ENCODE results near the gene KCNQ5.

Gene KCNQ5

GRCh38 chr6:73134588-73134987, 512.7 kb downstream of the KCNQ5 start:
- no peak for DNase-seq (ENCODE audit: extremely low read depth, low read depth)
- TF ChIP-seq CTCF (IDR thresholded peaks at IDR 0.05; ENCODE audit: low read depth, low read length): peak; percentile 25

DNA sequence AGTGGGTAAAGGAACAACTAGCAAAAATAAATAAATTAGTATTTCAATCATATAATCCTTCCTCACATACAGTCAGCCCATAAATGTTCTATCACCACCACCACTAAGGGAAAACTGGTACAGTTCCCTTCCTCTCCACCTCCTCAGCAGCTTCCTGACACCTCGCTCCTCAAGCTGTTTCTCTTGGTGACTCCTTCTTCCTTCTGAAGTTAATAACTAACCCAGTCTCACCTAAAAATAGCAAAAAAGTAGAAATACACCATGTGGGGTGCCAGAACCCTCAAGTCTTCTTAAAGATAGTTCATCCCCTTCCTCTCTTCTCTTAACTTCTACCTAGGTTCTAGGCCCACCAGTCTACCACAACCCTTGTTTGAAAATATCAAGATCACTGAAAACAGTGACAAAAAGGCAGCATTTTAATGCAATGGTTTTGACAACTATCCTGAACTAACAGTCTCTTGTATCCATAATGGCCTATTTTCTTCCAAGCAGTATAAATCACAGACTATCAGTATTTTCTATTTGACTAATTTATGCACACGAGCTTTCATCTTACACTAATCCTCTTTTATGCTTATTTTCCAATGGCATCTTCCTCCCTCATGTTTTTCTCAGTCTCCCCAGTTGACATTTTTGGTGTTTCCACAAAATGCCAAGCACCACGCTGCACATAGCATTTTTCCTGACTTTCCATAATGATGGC, 518.0 kb downstream of the KCNQ5 start:
- no peak for DNase-seq (ENCODE audit: extremely low read depth, low read depth)
- TF ChIP-seq CTCF (IDR thresholded peaks at IDR 0.05; ENCODE audit: low read depth, low read length): no peak

DNA sequence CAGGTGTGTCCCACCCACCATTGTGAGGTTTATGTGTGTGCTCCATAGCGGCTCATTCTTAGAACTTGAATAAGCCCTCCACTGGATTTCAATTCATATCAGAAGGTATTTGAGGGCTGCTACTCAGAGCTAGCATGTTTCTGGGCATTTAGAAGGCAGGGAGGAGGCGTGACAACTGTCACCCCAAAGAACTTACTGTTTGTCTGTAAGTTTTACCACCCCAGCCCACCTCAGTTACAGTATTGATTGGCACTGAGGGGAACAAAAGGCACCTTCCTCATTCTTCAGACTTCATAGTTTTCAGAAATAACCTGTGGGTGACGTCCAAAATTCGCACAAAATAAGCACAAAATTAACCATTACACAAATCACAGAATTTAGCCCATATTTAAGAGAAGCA, 521.7 kb downstream of the KCNQ5 start:
- TF ChIP-seq CTCF (IDR thresholded peaks at IDR 0.05; ENCODE audit: low read depth, low read length): no peak
- DNase-seq (ENCODE audit: extremely low read depth, low read depth): no peak

- no peak for TF ChIP-seq CTCF (IDR thresholded peaks at IDR 0.05; ENCODE audit: low read depth, low read length)
- no peak for DNase-seq (ENCODE audit: extremely low read depth, low read depth)
Measured at GRCh38 chr6:73144516-73144915, 522.7 kb downstream of the KCNQ5 start.

DNA sequence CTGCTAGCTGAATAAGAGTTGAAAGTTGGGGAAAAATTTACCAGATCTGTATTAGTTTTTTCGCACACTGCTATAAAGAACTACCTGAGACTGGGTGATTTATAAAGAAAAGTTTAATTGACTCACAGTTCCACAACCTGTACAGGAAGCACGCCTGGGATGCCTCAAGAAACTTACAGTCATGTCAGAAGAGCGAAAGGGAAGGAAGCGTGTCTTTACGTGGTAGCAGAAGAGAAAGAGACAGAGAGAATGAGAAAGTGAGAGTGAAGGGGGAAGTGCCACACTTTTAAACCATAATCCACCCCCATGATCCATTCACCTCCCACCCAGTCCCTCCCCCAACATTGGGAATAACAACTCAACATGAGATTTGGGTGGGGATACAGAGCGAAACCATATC, 523.8 kb downstream of the KCNQ5 start:
- TF ChIP-seq CTCF (IDR thresholded peaks at IDR 0.05; ENCODE audit: low read depth, low read length): no peak

DNA sequence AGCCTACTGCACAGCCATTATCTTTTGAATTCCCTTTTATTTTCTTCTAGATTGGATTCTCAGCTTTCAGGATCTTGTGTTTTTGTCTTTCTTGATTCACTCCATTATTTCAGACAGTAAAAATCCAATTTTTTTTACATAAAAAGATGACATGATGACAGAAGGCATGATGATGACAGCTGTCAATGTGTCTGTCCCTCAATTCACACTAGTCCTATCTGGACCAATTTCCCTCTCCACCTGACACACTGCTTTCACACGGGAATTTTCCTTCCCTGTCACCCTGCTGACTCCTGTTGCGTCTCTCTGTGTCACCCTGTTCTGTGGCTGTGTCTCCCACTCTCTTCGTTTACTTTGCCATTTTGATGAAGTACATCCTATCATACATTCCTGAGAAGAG, 529.9 kb downstream of the KCNQ5 start:
- TF ChIP-seq CTCF (IDR thresholded peaks at IDR 0.05; ENCODE audit: low read depth, low read length): no peak
- DNase-seq (ENCODE audit: extremely low read depth, low read depth): no peak

More for the DNA sequence above, 523.8 kb downstream of the KCNQ5 start:
- DNase-seq (ENCODE audit: extremely low read depth, low read depth): no peak

GRCh38 chr6:73152556-73152955, 530.7 kb downstream of the KCNQ5 start:
- TF ChIP-seq CTCF (IDR thresholded peaks at IDR 0.05; ENCODE audit: low read depth, low read length): no peak
- no peak for DNase-seq (ENCODE audit: extremely low read depth, low read depth)

Data from AG09319 (cell line).